Retinal pigment epithelial cell (primary cell): ENCODE data around the gene RIT1.

Experiments
- DNase-seq: peaks from one replicate; pipeline ENCODE4 v3.0.0-alpha.2; 2010; ENCODE audit warnings: low read depth
- H3K4me3 ChIP-seq: 2 replicates; pipeline ENCODE4 v1.5.1; 2011; ENCODE audit warnings: mild to moderate bottlenecking, low read length, control low read depth, moderate library complexity
- TF ChIP-seq, protein P1 (sequence below): conservative IDR thresholded peaks from 2 replicates; pipeline ENCODE4 v1.5.1; 2011; ENCODE audit warnings: low read depth, low read length, control low read depth, inconsistent platforms

RIT1 gene

DNA sequence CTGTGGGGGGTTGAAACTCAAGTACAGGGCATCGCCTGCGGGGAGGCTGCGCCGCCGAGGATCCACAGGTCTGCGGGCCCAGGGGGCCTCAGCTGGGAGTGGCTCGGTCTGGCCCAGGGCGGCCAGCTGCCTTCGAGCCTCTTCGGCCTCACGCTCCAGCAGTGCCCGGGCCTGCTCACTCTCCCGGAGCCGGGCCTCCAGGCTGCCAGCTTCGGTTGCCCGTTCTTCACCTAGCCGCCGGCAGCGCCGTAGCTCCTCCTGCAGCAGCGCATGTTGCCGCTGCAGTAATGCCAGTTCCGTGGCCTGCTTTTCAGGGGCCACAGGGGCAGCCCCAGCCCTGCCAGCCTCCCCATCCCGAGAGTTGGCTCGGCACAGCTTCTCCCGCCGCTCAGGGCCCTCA is 39.7 kb upstream of the RIT1 start:
- DNase-seq = no peak
- TF ChIP-seq, protein P1, sequence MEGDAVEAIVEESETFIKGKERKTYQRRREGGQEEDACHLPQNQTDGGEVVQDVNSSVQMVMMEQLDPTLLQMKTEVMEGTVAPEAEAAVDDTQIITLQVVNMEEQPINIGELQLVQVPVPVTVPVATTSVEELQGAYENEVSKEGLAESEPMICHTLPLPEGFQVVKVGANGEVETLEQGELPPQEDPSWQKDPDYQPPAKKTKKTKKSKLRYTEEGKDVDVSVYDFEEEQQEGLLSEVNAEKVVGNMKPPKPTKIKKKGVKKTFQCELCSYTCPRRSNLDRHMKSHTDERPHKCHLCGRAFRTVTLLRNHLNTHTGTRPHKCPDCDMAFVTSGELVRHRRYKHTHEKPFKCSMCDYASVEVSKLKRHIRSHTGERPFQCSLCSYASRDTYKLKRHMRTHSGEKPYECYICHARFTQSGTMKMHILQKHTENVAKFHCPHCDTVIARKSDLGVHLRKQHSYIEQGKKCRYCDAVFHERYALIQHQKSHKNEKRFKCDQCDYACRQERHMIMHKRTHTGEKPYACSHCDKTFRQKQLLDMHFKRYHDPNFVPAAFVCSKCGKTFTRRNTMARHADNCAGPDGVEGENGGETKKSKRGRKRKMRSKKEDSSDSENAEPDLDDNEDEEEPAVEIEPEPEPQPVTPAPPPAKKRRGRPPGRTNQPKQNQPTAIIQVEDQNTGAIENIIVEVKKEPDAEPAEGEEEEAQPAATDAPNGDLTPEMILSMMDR = no peak
- H3K4me3 ChIP-seq = no peak overlapping the region

DNA sequence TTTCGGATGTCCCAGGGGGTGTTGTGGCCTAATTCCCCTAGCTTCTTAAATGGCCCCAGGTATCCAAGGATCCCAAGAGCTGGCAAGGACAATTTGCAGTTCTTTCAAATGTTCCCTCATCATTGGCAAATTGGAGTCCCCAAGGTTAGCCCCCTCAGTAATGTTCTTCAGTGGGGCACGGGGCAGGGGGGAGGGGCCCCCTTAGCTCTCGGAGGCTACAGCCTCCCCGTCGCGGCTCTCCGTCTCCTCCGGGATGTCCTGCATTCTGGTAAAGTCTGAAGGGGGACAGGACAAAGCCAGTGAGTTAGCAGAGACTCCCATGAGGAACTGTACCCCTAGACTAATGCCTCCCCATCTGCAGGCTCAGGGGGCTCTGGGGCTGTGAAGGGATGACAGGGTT is 36.6 kb upstream of the RIT1 start:
- TF ChIP-seq, protein P1 = no peak
- H3K4me3 ChIP-seq = no peak overlapping the region
- no peak for DNase-seq

DNA sequence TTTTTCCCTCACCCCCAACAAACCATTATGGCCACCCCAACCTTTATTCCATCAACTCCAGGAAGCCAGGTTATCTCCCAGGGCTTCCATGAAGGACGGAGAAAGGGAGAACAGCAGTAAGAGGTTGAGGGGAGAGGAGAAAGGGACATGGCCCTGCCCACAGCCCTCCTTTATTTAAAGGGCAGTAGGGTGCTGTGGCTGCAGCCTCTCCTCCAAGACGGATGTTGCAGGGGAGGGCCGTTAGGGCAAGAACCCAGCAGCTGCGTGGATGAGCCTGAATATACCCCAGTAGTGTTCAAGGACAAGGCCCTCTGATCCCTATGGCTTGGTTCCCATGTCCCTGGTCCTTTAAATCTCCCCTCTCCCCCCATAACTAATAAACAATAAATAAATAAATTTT is 36.1 kb upstream of the RIT1 start:
- DNase-seq = no peak
- H3K4me3 ChIP-seq = no peak overlapping the region
- TF ChIP-seq, protein P1 = no peak

DNA sequence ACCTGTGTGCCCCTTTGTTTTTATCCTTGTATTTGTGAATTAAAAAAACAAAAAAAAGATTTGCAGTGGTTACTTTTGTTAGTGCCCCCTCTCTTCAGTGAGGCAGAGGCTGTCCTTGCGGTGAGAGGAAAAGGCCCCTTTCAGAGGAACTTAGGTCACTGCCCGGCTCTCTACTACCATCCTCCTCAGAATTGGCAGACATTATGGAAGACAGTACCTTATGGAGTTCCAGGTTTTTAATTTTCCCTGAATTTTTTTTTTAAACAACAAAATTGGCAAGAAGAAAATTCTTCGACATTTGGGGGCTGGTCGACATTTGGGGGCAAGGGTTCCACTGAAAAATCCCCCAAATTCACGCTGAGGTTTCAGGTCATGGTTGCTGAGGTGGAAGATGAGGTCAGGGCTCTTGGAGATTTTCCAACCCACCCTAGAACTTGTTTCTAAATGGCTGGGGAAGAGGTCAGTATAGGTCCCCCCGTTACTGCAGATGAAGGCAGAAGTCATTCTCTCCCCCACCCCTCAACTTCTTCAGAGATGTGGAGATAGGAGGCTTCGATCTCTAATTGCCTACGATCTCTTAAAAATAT is 35.6 kb upstream of the RIT1 start:
- H3K4me3 ChIP-seq = no peak overlapping the region
- DNase-seq = no peak
- TF ChIP-seq, protein P1 = no peak

DNA sequence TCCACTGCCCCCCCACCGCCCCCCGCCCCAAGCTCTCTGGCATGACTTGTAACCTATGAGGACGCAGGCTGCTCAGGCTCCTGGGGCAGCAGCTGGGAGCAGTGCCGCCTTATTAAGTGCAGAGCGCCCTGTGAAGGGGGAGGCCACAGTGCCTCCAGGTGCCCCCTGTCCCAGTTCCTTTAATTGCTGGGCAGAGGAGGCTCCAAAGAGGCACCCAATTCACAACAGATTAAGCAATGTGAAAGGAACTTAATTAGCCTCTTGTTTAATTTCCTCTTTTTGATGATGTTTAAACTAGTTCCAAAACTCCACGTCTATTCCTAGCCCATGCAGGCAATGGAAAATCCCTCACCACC is 33.3 kb upstream of the RIT1 start:
- TF ChIP-seq, protein P1 = no peak
- no peak overlapping the region for H3K4me3 ChIP-seq
- DNase-seq = no peak

DNA sequence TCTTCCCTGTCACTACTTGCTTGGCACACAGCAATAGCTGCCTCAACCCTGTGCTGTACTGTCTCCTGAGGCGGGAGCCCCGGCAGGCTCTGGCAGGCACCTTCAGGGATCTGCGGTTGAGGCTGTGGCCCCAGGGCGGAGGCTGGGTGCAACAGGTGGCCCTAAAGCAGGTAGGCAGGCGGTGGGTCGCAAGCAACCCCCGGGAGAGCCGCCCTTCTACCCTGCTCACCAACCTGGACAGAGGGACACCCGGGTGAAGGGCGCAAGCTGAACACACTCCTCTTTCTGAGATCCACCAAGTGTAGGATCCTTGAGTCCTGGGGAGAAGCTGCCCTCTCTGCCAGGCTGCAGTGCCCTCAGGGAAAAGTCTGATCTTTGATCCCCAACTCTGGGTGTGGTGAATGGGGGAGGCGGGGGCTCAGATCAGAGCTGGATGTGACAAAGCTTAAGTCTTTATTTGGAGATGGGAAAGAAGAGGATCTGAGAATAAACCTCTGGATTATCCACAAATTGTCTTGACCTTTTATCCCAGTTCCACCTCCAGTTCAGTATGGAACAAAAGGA is 31.5 kb upstream of the RIT1 start:
- no peak overlapping the region for H3K4me3 ChIP-seq
- DNase-seq = no peak
- TF ChIP-seq, protein P1 = no peak

DNA sequence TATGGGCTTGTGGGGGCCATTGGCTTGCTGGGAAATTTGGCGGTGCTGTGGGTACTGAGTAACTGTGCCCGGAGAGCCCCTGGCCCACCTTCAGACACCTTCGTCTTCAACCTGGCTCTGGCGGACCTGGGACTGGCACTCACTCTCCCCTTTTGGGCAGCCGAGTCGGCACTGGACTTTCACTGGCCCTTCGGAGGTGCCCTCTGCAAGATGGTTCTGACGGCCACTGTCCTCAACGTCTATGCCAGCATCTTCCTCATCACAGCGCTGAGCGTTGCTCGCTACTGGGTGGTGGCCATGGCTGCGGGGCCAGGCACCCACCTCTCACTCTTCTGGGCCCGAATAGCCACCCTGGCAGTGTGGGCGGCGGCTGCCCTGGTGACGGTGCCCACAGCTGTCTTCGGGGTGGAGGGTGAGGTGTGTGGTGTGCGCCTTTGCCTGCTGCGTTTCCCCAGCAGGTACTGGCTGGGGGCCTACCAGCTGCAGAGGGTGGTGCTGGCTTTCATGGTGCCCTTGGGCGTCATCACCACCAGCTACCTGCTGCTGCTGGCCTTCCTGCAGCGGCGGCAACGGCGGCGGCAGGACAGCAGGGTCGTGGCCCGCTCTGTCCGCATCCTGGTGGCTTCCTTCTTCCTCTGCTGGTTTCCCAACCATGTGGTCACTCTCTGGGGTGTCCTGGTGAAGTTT is 30.8 kb upstream of the RIT1 start:
- no peak overlapping the region for H3K4me3 ChIP-seq
- TF ChIP-seq, protein P1 = no peak
- no peak for DNase-seq
